HG02763 (cell line): ENCODE measurements around the gene MPC2.

Experiments
- ATAC-seq: cut with Tn5 transposase; IDR thresholded peaks from one replicate; pipeline ENCODE4 v1.9.1; 2021; ENCODE audit warnings: mild to moderate bottlenecking, moderate library complexity; ENCODE audit not compliant: unreplicated experiment

Gene MPC2

DNA sequence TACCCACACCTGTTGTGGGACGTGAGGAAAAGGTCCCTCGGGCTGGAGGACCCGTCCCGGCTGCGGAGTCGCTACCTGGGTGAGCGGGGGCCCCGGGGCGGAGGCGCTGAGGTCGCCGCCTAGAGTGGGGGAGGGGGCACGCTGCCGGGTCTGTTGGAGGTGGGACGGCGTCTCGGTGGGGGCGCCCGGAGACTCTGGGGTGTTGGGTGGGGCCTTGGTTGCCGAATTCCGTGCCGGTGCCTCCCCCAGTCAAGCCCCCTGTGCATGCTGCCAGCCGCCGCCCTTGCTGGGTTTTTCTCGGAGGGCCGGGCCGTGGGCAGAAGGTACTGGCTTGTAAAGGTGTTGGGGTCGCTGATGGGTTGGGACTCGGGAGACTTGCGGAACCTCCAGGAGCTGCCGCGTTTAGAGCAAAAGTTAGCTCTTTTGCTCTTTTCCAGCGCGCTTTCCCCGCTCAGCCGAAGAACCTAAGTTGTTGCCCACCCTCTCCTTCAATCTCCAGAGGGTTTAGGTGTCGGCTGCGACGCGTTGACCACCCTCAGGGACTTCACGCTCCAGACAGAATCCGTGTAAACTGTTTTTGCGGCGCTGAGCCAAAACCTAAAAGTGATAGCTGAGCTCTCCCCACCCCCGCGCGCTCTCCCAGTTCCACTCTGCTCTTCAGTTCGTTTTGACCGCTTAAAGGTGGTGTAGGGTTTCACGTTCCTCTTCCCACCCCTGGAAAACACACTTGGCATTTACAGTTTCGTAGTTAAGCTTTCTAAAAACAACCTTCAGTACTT lies at the start of gene MPC2:
MPC2 (minus strand) TSS at position 143 of the 779 bp plus-strand sequence. CDS start 1,231 bp downstream, outside the sequence.
- ATAC-seq: peak; percentile 9

DNA sequence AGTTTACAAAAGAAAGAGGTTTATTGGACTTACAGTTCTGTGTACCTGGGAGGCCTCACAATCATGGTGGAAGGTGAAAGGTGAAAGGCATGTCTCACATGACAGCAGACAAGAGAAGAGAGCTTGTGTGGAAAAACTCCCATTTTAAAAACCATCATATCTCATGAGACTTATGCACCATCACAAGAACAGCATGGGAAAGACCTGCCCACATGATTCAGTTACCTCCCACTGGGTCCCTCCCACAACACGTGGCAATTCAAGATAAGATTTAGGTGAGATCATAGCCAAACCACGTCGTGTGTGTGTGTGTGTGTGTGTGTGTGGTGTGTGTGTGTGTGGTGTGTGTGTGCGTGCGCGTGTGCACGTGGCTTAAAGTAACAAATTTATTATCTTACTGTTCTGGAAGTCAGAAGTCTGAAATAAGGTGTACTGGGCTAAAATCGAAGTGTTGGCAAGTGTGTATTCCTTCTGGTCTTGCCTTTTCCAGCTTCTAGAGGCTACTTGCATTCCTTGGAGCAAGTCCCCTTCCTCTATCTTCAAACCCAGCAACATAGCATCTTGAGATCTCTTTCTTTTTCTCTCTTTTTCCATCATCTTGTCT lies 48.1 kb upstream of the MPC2 start:
- ATAC-seq: no peak

DNA sequence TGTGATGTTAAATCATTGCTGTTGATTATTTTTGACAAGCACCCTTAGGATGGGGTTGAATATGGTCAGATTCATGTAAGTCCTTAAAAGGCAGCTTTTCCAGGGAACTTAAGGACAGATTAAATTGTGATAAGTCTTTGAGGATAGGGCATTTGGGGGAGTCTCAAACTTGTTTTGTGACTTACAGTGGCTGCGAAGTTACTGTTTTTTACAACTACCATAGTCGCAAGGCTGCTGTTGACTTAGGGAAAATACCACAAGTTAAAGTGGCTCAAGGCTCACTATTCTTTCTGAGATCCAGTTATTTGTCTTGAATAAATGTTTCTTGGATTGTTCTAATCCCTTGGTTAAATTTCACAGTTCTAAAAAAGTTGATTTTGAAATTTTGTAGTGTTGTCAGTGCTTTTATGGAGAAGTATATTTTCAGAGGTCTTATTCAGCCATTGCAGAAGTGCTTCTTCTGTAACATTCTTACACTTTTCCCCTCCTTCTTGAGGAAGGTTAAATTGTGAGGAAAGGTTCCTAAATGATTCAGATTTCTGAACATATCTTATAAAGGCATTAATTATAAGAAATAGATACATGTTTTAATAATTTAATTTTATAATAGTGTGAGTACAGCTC lies 47.0 kb upstream of the MPC2 start:
- ATAC-seq: no peak

DNA sequence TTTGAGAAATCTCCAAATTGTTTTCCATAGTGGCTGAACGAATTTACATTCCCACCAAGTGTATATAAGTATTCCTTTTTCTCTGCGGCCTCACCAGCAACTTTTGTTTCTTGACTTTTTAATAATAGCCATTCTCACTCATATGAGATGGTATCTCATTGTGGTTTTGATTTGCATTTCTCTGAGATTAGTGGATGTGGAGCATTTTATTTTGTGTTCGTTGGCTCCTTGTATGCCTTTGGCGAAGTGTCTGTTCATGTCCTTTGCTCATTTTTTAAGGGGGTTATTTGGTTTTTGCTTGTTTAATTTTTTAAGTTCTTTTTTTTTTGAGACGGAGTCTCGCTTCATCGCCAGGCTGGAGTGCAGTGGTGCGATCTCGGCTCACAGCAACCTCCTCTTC lies 45.1 kb upstream of the MPC2 start:
- no peak for ATAC-seq

DNA sequence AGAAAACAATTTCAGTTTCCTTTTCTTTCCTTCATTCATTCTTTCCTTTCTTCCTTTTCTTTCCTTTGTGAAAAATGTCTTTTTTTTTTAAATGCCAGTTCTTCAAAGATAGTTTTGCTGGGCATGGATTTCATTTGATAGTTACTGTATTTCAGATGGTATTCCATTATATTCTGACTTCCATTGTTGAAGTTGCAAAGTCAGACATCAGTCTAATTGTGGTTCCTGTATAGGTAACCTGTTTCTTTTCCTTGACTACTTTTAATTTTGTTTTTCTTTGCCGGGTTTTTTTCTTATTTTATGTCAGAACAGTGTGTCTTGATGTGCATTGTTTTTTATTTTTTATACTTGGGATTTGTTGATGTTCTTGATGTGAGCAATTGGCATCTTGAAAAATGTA lies 40.4 kb upstream of the MPC2 start:
- no peak for ATAC-seq

DNA sequence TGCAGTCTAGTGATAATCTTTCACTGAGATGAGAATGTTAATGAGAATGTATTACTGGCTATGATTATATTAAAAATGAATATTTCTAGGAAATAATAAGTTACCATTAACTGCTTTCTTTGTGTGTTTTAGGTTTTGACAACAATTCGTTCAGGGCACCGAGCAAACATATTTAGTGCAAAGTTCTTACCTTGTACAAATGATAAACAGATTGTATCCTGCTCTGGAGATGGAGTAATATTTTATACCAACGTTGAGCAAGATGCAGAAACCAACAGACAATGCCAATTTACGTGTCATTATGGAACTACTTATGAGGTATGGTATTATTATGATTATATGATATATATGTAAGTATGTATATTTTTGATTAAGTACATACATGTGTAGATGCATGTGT lies 37.8 kb upstream of the MPC2 start:
- ATAC-seq: no peak

DNA sequence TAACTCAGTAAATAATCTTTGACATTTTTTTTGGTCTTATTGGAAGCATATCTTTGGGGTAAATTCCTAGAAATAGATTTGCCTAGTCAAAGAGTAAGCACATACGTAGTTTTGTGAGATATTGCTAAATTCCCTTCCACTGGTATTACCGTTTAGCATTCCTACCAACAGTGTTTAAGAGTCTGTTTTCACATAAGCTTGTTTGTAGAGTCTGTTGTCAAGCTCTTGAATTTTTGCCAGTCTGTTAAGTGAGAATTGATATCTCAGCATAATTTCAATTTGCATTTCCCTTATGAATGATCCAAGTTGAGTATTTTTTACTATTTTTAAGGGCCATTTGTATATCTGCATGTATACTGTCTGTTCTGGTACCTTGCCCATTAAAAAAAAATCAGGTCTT lies 37.0 kb upstream of the MPC2 start:
- no peak for ATAC-seq

DNA sequence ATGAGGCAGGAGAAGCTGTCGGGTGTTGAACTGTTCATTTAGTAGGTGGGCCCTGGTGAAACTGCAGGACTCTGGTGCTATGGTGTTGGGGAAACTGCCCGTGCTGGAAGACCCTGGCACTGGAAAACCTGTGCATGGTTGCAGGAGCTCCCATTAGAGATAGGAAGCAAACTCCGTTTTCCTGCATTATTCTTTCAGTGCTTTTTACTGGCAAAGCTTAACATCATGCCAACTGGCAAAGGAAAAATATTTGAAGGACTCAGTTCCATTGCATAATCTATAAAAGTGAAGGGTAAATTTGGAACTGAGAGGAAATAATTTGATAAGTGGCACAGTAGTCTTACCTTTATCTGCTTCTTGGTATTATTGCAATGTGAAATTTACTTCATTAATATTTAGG lies 31.7 kb upstream of the MPC2 start:
- ATAC-seq: no peak

DNA sequence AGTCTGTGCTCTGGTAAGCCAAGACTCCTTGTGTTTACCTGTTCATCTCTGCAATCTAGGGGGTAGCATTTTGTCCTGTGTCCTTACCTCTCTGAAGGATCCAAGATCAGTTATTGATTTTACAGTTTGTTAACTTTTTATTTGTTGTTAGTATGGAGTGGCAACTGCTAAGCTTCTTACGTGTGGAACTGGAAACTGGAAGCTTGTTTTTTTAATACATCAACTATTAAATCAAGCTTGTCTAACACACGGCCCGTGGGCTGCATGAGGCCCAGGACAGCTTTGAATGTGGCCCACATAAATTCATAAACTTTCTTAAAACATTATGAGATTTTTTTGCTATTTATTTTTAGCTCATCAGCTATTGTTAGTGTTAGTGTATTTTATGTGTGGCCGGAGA lies 29.2 kb upstream of the MPC2 start:
- no peak for ATAC-seq

DNA sequence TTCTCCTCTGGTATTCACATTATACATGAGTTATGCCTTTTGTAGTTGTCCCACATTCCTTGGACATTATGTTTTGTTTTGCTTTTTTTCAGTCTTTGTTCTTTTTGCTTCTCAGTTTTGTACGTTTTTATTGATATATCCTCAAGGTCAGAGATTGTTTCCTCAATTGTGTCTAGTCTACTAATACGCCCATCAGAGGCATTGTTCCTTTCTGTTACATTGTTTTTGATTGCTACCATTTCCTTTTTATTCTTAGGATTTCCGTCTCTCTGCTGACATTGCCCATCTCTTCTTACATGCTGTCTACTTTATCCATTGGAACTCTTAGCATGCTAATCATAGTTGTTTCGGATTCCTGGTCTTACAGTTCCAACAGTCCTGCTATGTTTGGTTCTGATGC lies 27.8 kb upstream of the MPC2 start:
- ATAC-seq: no peak

DNA sequence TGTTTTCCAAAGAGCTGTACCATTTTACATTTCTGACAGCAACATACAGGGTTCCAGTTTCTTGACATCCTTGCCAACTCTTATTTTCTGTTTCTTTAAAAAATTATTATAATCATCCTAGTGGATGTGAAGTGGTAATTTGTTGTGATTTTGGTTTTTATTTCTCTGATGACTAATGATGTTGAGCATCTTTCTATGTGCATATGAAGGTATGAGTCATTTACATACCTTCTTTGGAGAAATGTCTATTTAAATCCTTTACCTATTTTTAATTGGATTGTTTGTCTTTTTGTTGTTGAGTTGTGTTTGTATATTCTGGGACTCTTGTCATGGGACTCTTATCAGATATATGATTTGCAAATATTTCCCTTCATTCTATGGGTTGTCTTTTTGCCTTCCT lies 20.8 kb upstream of the MPC2 start:
- ATAC-seq: no peak

DNA sequence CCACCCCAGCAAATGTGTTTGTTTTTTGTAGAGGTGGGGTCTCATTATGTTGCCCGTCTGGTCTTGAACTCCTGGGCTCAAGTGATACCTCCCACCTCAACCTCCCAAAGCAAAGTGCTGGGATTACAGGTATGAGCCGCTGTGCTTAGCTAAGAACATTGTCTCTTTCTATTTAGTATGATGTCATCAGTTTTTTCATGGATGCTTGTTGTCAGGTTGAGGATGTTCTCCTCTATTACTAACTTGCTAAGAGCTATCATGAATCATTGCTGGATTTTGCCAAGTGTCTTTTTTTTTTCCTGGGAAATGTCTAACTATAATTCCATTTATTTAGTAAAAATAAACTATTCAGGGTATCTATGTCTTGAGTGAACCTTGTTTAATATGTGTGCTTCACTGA lies 19.0 kb upstream of the MPC2 start:
- no peak for ATAC-seq

DNA sequence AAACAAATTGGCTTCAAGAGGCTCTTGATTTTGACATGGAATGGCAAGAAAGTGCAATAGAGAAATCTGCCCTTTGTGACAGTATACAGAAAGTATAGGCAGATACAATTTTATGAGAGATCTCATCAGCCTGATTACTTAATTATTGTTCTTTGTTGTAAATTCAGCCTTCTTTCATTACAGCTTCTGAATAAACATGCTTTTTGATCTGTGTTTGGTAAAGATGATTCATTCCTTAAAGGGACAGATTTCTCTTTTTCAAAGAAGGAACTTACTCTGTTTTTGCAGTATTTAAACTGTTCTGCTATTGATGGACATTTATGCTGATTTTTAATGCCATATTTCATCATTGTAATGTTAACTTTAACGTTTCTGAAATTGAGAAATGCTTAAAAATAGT lies 13.7 kb upstream of the MPC2 start:
- no peak for ATAC-seq

DNA sequence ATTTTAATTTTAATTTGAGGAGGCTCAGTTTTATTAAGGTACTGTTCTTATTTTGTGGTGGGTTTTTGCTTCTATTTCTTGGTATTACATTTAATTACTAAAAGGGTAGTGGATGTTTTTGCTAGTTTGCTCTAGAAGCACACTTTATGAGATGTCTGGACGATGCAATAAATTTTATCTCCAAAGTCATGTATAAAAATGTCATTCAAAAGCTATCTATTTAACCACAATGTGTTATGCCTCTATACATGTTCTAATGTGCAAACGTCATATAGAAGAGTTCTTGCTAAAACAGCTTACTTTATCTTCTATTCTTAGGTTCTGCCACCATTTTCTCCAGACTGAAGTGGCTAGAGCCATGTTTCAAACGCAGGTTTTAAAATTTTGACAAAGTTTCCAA lies 12.9 kb upstream of the MPC2 start:
- ATAC-seq: no peak

DNA sequence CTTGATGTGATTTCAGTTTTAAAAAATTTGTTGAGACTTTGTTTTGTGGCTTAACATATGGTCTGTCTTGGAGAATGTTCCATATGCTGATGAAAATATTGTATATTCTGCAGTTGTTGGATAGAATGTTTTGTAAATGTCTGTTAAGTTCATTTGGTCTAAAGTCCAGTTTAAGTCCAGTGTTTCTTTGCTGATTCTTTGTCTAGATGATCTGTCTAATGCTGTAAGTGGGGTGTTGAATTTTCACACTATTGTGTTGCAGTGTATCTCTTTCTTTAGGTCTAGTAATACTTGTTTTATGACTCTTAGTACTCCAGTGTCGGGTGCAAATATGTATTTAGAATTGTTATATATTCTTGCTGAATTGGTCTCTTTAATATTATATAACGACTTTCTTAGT lies 10.9 kb upstream of the MPC2 start:
- no peak for ATAC-seq

DNA sequence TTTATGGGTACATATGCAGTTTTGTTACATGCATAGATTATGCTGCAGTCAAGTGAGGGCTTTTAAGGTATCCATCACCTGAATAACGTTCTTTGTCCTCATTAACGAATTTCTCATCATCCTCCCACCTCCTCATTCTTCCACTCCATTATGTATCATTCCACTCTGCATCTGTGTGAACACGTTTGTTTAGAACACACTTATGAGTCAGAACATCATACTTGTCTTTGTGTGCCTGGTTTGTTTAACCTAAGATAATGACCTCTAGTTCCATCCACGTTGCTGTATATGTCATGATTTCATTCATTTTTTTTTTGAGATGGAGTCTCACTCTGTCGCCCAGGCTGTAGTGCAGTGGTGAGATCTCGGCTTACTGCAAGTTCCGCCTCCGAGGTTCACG lies 6.7 kb upstream of the MPC2 start:
- no peak for ATAC-seq

DNA sequence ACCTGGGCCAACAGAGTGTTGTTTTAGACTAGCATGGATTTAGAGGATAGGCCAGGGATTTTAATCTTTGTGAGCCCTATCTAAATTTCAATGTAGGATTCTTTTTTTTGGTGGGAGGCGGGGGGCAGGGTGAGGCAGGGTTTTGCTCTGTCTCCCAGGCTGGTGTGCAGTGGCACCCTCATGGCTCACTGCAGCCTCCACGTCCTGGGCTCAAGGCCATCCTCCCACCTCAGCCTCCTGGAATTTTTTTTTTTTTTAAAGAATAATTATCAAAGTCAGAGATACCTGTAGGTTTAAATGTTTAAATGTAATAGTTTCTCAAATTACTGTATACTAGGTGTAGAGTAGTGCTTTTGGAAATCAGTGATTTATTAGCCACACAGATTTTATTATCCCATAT lies 3.4 kb upstream of the MPC2 start:
- no peak for ATAC-seq

DNA sequence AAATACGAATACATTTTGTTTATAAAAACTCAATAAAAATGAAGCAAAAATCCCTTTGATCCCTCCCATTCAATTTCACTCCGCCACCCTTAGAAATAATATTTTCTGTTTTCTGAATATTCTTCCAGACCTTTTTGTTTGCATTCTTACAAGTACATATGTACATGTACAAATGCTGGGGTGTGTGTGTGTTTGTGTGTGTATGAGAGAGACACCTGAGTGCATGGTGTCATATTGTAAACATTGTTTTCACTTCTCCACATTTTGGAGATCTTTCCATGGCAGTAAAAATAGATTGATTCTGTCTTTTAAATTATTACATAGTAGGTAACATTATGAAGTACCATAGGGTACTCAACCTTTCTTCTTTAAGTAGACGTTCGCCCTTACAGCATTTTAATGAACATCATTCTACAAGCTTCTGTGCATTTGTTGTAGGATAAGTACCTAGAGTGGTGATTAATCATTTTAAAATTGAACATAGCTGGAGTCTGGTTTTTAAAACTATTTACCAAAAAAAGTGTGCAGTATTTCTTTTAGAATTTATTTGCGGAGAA lies 1.3 kb upstream of the MPC2 start:
- ATAC-seq: no peak

DNA sequence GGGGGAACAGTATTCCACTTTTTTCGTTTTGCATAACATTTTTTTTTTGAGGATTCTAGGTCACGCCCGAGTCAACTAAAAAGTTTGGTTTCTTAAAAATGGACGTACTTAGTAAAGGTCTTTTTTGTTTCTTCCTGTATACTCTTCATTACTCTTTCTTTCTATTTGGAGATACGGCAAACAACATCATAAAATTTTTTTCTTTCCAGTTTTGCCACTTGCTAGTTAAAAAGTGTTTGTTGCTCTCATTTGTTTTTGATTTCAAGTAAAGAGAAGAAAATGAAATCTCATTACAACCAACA lies 788 bp upstream of the MPC2 start:
- ATAC-seq: no peak

DNA sequence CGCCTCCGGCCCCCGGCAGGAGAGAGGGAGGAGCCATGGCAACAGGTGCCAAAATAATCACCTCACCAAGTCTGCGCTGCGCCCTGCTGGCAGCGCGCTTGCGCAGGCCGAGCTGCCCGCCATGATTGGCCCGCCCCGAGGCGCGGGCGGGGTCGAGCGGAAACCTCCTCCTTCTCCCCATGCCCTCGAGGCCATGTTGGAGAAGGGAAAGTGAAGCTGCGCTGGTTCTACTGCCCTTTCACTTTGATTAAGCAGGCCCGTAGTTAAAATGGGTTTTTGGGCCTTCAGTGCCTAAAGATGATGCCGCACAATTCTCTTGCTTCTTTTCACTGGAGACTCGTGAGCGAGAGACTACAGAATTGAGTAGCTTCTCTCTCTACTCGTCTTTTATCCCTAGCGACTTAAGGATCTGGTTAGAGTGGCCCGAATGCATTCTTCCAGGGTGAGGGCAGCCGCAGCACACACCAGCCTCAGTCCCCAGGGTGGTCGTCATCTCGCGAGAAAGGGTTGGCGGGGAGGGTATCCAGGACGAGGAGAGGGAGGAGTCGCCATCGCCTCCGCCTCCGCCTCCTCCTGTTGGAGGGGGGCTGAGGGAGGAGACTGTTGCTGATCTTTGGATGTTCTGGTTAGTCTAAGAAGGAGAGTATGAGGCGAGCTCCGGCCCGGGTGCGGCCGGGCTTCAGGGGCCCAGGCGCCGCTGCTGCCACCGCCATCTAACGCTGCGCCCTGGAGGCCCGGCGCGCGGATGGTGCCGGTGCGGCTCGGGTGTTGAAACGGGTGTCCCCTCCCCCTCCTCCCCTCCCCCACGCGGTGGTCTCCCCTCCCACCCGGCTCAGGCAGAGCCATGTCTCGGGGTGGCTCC lies 573 bp downstream of the MPC2 start, which contains the start of gene DCAF6:
DCAF6 (plus strand) TSS at position 616 of the 862 bp plus-strand sequence; CDS start at position 845, 229 bp downstream.
- peak; percentile 79 for ATAC-seq
